ENCODE results near the gene WHAMM.

WHAMM gene

DNA sequence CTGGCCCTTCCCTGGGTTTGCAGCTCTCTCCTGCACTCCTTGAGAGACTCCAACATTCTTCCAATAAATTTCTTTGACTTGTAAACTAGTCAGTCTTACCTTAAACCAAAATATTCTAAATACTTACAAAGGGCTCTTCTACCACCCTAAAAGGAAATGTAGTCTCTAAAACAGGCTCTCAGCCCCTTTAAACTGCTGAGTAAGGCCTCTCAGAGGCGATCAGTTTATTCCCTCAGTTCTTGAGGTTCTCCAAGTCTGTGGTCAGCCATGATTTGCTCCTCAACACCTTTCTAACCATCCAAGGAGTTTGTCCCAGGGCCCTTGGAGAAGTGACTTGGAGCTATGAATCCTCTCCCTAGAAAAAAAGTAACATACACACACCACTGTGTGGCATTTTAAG lies 64.8 kb downstream of the WHAMM start:
- no peak overlapping the region for H3K27ac Mint-ChIP-seq
- no peaks in the 10 kb centered on the region for H3K27me3 Mint-ChIP-seq
- peaks cover 2% of the 10 kb centered on the region for H3K36me3 Mint-ChIP-seq

DNA sequence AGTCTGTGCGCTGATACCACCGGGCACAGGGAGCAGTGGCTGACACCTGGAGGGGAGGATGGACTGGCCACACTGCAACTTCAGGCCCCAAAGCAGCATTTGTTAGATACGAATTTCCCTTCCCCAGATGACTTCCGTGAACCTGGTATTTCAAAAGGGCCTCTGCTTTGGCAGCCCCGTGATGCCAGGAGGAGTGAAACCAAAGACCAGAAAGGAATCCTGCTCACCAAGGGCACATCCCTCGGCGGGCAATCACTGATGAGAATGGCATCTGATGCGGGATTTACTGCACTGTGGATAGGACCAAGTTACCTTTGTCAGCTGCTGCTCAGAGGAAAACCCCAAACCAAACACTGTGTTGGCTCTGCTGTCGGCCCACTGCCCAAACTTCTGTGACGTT lies 65.5 kb downstream of the WHAMM start:
- Mint-ChIP-seq H3K4me1 (peaks cover 11% of the 10 kb centered on the region), H3K27me3 (no peaks in the 10 kb centered on the region), H3K4me3 (no peak overlapping the region), H3K27ac (no peak overlapping the region), H3K9me3 (no peaks in the 10 kb centered on the region), H3K36me3 (peaks cover 2% of the 10 kb centered on the region)
- no peak for ATAC-seq (ENCODE audit: low read depth)
- no peak for DNase-seq (ENCODE audit: low spot score in 2 of 2)

More for the DNA sequence above, 64.8 kb downstream of the WHAMM start:
- DNase-seq (ENCODE audit: low spot score in 2 of 2) (no peak), ATAC-seq (ENCODE audit: low read depth) (no peak)
- Mint-ChIP-seq H3K4me3 (no peak overlapping the region), H3K4me1 (peaks cover 11% of the 10 kb centered on the region), H3K9me3 (no peaks in the 10 kb centered on the region)

DNA sequence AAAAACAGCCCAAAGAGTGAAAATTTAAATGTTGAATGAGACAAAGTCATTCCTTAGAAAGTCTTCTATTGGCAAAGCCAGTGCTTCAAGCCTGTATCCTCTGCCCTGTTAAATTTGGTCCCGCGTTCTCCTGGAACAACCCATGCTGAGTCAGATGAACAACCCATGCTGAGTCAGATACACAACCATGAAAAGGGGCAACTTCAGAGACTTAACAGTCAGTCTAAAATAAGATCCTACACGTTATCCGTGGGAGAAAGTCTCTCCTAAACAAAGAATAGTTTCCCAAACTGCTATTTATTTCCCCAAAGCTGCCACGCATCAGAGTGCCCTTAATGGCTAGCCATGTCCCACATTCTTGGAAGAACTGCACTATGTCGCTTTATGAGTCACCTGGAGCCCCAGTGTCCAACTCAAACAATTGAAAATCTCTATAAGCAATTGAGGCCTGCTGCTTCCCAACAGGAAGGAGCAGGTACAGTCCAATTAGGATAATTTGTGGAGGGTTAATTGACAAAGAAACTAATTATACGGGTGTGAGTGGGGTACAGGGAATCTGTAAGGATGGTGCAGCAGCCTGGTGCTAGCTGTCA lies 66.1 kb downstream of the WHAMM start:
- Mint-ChIP-seq H3K9me3 (no peaks in the 10 kb centered on the region), H3K4me1 (peaks cover 11% of the 10 kb centered on the region), H3K4me3 (no peak overlapping the region), H3K27ac (no peak overlapping the region), H3K36me3 (peaks cover 2% of the 10 kb centered on the region), H3K27me3 (no peaks in the 10 kb centered on the region)
- ATAC-seq (ENCODE audit: low read depth) (no peak), DNase-seq (ENCODE audit: low spot score in 2 of 2) (no peak)

DNA sequence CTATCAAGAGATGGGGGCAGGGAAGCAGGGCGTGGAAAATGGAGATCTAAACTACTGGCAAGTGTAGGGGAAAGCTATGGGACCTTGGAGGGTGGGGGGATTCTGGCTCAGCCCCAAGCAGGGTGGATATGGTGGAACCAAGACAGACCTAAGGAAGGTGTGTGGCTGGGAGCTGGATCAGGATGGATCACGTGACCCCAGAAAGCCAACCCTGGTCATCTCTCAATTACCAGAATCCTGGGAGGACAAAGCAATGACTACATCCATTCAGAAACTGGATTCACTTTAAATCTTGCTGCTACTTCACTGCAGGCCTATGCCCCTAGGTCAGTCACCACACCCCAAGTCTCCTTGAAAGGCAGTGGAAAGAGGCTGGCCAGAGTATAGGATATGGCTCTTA lies 68.4 kb downstream of the WHAMM start:
- Mint-ChIP-seq H3K27me3 (no peaks in the 10 kb centered on the region), H3K36me3 (peaks cover 2% of the 10 kb centered on the region), H3K27ac (no peak overlapping the region), H3K4me1 (no peaks in the 10 kb centered on the region), H3K4me3 (no peak overlapping the region), H3K9me3 (no peaks in the 10 kb centered on the region)
- DNase-seq (ENCODE audit: low spot score in 2 of 2) = no peak
- no peak for ATAC-seq (ENCODE audit: low read depth)

DNA sequence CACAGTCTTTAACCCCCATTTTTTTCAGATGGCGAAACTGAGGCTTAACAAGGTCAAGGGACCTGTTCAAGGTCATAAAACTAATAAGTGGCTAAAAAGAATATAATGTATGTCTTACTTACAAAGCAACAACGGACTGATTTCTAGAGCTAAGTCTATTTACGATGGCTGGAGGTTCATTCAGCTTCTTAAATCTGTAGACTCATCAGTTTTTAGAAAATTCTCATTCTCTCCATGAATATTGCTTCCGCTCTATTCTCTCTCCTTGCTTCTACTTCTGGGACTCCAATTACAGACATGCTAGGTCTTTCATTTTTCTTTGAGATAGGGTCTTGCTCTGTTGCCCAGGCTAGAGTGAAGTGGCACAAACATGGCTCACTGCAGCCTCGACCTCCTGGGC lies 68.9 kb downstream of the WHAMM start:
- Mint-ChIP-seq H3K36me3 (peaks cover 2% of the 10 kb centered on the region), H3K27ac (no peak overlapping the region), H3K4me1 (no peaks in the 10 kb centered on the region), H3K9me3 (no peaks in the 10 kb centered on the region), H3K4me3 (no peak overlapping the region), H3K27me3 (no peaks in the 10 kb centered on the region)
- ATAC-seq (ENCODE audit: low read depth) = no peak
- DNase-seq (ENCODE audit: low spot score in 2 of 2) = no peak

DNA sequence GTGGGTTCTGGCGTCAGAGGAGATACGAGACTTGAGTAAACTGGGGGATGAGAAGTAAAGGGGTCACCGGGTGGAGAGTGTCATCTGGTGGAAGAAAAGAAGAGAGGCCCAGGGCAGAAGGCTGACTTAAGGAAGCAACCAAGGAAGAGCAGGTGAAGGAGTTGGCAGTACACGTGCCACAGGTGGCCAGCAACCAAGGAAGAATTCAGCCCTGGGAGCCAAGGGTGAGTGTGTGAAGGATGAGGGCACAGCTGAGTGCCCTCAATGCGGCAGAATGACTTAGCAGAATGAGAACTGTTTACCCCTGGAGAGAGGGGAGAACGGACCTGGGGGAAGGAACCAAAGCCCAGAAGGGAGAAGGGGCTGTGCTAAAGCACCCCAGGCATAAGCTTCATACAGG lies 71.3 kb downstream of the WHAMM start:
- Mint-ChIP-seq H3K9me3 (no peaks in the 10 kb centered on the region), H3K4me3 (no peak overlapping the region), H3K27me3 (no peaks in the 10 kb centered on the region), H3K27ac (no peak overlapping the region), H3K36me3 (peaks cover 2% of the 10 kb centered on the region), H3K4me1 (no peaks in the 10 kb centered on the region)
- no peak for ATAC-seq (ENCODE audit: low read depth)
- no peak for DNase-seq (ENCODE audit: low spot score in 2 of 2)

DNA sequence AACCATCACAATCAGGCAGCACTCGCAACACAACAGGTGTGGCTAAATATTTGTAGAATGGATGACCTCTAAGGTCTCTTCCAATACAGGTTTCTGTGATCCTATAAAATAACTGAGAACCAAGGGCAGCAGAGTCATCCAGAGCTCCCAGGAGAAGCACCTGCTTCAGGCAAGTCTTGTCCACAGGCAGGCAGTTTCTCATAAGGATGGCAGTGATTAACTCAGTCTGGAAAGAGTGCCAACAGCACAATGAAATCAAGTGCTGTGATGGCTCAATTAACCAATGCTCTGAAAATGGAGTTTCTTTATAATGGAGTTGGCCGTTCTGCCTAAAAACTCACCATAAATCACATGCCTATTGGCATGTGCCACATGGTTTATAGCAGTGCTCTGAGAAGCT lies 72.3 kb downstream of the WHAMM start:
- DNase-seq (ENCODE audit: low spot score in 2 of 2) = no peak
- H3K4me3 Mint-ChIP-seq = no peak overlapping the region
- no peaks in the 10 kb centered on the region for H3K27me3 Mint-ChIP-seq
- H3K27ac Mint-ChIP-seq = no peak overlapping the region
- H3K36me3 Mint-ChIP-seq = peaks cover 2% of the 10 kb centered on the region
- ATAC-seq (ENCODE audit: low read depth) = no peak
- H3K4me1 Mint-ChIP-seq = no peaks in the 10 kb centered on the region
- H3K9me3 Mint-ChIP-seq = no peaks in the 10 kb centered on the region

DNA sequence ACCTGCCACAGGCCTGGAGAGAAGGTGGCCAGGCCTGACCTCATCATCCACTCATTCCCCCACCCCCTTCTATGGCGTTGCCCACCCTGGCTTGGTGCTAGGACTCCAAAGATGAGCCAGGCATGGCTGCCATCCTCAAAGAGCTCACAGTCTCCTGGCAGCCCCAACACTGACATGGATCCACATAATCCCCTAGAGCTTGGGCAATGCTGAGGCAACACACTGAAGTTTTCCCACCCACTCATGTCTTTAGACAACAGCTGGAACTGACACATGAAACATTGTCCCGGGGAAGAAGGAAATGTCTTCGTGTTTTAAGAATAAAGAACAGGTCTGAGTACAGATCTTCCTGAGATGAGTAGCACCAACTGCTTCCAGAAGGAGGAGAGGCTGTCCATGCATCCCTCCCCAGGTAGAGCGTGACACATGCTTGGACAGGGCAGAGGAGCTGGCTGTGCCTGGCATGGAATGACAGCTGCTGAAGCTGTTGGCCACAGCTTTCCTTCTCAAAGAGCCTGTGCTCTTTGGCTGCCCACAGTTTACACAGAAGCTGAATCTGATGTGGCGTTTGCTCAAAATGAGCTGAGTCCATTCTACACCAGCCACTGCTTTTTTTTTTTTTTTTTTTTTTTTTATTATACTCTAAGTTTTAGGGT lies 73.0 kb downstream of the WHAMM start:
- H3K27ac Mint-ChIP-seq = no peak overlapping the region
- no peaks in the 10 kb centered on the region for H3K27me3 Mint-ChIP-seq
- peaks cover 2% of the 10 kb centered on the region for H3K36me3 Mint-ChIP-seq
- DNase-seq (ENCODE audit: low spot score in 2 of 2) (no peak), ATAC-seq (ENCODE audit: low read depth) (no peak)
- no peak overlapping the region for H3K4me3 Mint-ChIP-seq
- H3K9me3 Mint-ChIP-seq = no peaks in the 10 kb centered on the region
- H3K4me1 Mint-ChIP-seq = no peaks in the 10 kb centered on the region
